GM21528 (cell line): ENCODE data around the gene EOMES.

Source experiments
- ATAC-seq: cut with Tn5 transposase; IDR thresholded peaks from one replicate; pipeline ENCODE4 v1.9.1; 2021; ENCODE audit warnings: mild to moderate bottlenecking, moderate library complexity; ENCODE audit not compliant: unreplicated experiment, low FRiP score

Gene EOMES

GRCh38 chr3:27720899-27721716 is 1.0 kb downstream of the EOMES start:
- peak; percentile 60 for ATAC-seq

- ATAC-seq, result no peak
Observed at GRCh38 chr3:27719314-27720003, 2.7 kb downstream of the EOMES start.

- no peak for ATAC-seq
Observed at GRCh38 chr3:27718459-27718858, 3.7 kb downstream of the EOMES start.

GRCh38 chr3:27717200-27717852 is 4.8 kb downstream of the EOMES start:
- no peak for ATAC-seq

GRCh38 chr3:27716309-27716708 is 5.8 kb downstream of the EOMES start:
- ATAC-seq, result no peak

GRCh38 chr3:27715863-27716262 is 6.3 kb downstream of the EOMES start:
- ATAC-seq, result no peak

- no peak for ATAC-seq
Observed at GRCh38 chr3:27715454-27715806, 6.7 kb downstream of the EOMES start.

GRCh38 chr3:27714692-27715453 is 7.2 kb downstream of the EOMES start:
- ATAC-seq, result no peak

- ATAC-seq, result no peak
Observed at GRCh38 chr3:27714146-27714526, 8.0 kb downstream of the EOMES start.

GRCh38 chr3:27713435-27714145 is 8.5 kb downstream of the EOMES start:
- ATAC-seq, result no peak

GRCh38 chr3:27713078-27713423 is 9.1 kb downstream of the EOMES start:
- ATAC-seq, result no peak

GRCh38 chr3:27712136-27713077 is 9.7 kb downstream of the EOMES start:
- peak; percentile 98 for ATAC-seq

GRCh38 chr3:27708250-27708649 is 13.9 kb downstream of the EOMES start:
- ATAC-seq, result no peak

GRCh38 chr3:27699067-27699466 is 23.1 kb downstream of the EOMES start:
- no peak for ATAC-seq

GRCh38 chr3:27696906-27697305 is 25.2 kb downstream of the EOMES start:
- ATAC-seq, result no peak

GRCh38 chr3:27695636-27696035 is 26.5 kb downstream of the EOMES start:
- no peak for ATAC-seq

GRCh38 chr3:27688053-27688452 is 34.1 kb downstream of the EOMES start:
- ATAC-seq, result no peak

- ATAC-seq, result no peak
Observed at GRCh38 chr3:27686642-27687041, 35.5 kb downstream of the EOMES start.

GRCh38 chr3:27685474-27685873 is 36.6 kb downstream of the EOMES start:
- ATAC-seq, result no peak
